HCT116 (cell line): ENCODE measurements around the gene ESR2.

Experiments used
- CTCF ChIP-seq, 3 experiments: fragments of 200-600 bp in 1 of 3; sonication (generic) in 1 of 3; IDR thresholded peaks in 2 of 3; conservative IDR thresholded peaks in 1 of 3; 2 replicates each; pipeline ENCODE4 v1.5.1; 2012 to 2017; ENCODE audit warnings: low read depth in 2 of 3, low read length in 2 of 3, antibody characterized with exemption in 1 of 3, borderline replicate concordance in 1 of 3, control low read depth in 1 of 3, mild to moderate bottlenecking in 1 of 3, mixed read lengths in 1 of 3, mixed run types in 1 of 3, moderate library complexity in 1 of 3; ENCODE audit not compliant: insufficient read depth in 1 of 3
- EZH2 ChIP-seq: fragments of 200-600 bp; sonication (generic); IDR thresholded peaks from 2 replicates; pipeline ENCODE4 v1.6.1; 2017; ENCODE audit warnings: antibody characterized with exemption, mixed run types
- POLR2A ChIP-seq: IDR thresholded peaks from 2 replicates; pipeline ENCODE4 v1.7.0; 2011; ENCODE audit warnings: borderline replicate concordance; ENCODE audit not compliant: insufficient read depth, insufficient read length; ENCODE audit errors: extremely low read depth
- POLR2AphosphoS5 ChIP-seq: IDR thresholded peaks from 2 replicates; pipeline ENCODE4 v1.6.1; 2011; ENCODE audit warnings: mild to moderate bottlenecking, low read depth, low read length, moderate library complexity
- REST ChIP-seq: IDR thresholded peaks from 2 replicates; pipeline ENCODE4 v1.6.1; 2012; ENCODE audit warnings: low read depth
- SIN3A ChIP-seq: IDR thresholded peaks from 2 replicates; pipeline ENCODE4 v1.6.1; 2012; ENCODE audit warnings: low read depth
- ZFX ChIP-seq: fragments of 450-650 bp; IDR thresholded peaks from 2 replicates; pipeline ENCODE4 v1.6.1; 2017
- ZNF274 ChIP-seq: fragments of 200-500 bp; sonication (Bioruptor generic); IDR thresholded peaks from 2 replicates; pipeline ENCODE4 v1.6.1; 2014; ENCODE audit warnings: mild to moderate bottlenecking, low read depth, low read length, inconsistent platforms

- TF ChIP-seq ZFX: no peak
- no peak for TF ChIP-seq POLR2A
- TF ChIP-seq REST: no peak
- TF ChIP-seq CTCF (IDR thresholded peaks at IDR 0.05 in 2 of 3, conservative IDR thresholded peaks at IDR 0.05 in 1 of 3; ENCODE audit: borderline replicate concordance in 1 of 3, insufficient read depth in 1 of 3, low read depth in 2 of 3, low read length in 2 of 3): no peak
- TF ChIP-seq POLR2AphosphoS5: no peak
- TF ChIP-seq EZH2: no peak
- no peak for TF ChIP-seq SIN3A
- TF ChIP-seq ZNF274: no peak
These were observed 198.6 kb downstream of the ESR2 start for GRCh38 chr14:64095620-64096019.
